GM12878 (cell line): ENCODE measurements around the gene PCDHGA1. TPM values are rescaled to one million over a fixed set of nuclear protein-coding genes. Genes with fewer than 3 reads are reported as not detected.

Experiments
- BCL11A ChIP-seq: IDR thresholded peaks from 2 replicates; pipeline ENCODE4 v1.6.1; 2011; ENCODE audit warnings: low read depth, low read length
- CEBPB ChIP-seq, 2 experiments: fragments of 150-350 bp in 1 of 2; IDR thresholded peaks; 2 replicates each; pipeline ENCODE4 v1.6.1; 2012 to 2014; ENCODE audit warnings: low read depth in 2 of 2, low read length in 2 of 2, borderline replicate concordance in 1 of 2, inconsistent platforms in 1 of 2
- EP300 ChIP-seq, 2 experiments: fragments of 150-350 bp in 1 of 2; IDR thresholded peaks; 2 replicates each; pipeline ENCODE4 v1.6.1; 2011 to 2012; ENCODE audit warnings: low read depth in 2 of 2, low read length in 2 of 2, borderline replicate concordance in 1 of 2, improper control_type of control experiment in 1 of 2, inconsistent platforms in 1 of 2; ENCODE audit not compliant: control insufficient read depth in 1 of 2
- ETV6 ChIP-seq, 2 experiments: fragments of 450-650 bp in 1 of 2; IDR thresholded peaks in 1 of 2; conservative IDR thresholded peaks in 1 of 2; 2 replicates each; pipeline ENCODE4 v1.6.1; 2014; ENCODE audit warnings: antibody characterized with exemption in 1 of 2, borderline replicate concordance in 1 of 2, low read depth in 1 of 2, mild to moderate bottlenecking in 1 of 2, moderate library complexity in 1 of 2
- KLF5 ChIP-seq: fragments of 450-650 bp; IDR thresholded peaks from 2 replicates; pipeline ENCODE4 v1.6.1; 2014; ENCODE audit warnings: mild to moderate bottlenecking; ENCODE audit not compliant: partially characterized antibody
- MEF2B ChIP-seq: fragments of 450-650 bp; IDR thresholded peaks from 2 replicates; pipeline ENCODE4 v1.6.1; 2018; ENCODE audit warnings: mild to moderate bottlenecking, moderate library complexity; ENCODE audit not compliant: partially characterized antibody, poor library complexity, severe bottlenecking
- MYB ChIP-seq: fragments of 150-350 bp; IDR thresholded peaks from 2 replicates; pipeline ENCODE4 v1.6.1; 2014; ENCODE audit warnings: mild to moderate bottlenecking, low read depth, low read length, borderline replicate concordance
- NR2C2 ChIP-seq: IDR thresholded peaks from 2 replicates; pipeline ENCODE4 v1.6.1; 2011; ENCODE audit warnings: borderline replicate concordance, low read depth; ENCODE audit not compliant: control insufficient read depth, insufficient read length
- POU2F2 ChIP-seq: IDR thresholded peaks from 3 replicates; pipeline ENCODE4 v1.6.1; 2011; ENCODE audit warnings: low read depth, mild to moderate bottlenecking, low read length, borderline replicate concordance
- SMAD1 ChIP-seq: fragments of 450-650 bp; IDR thresholded peaks from 2 replicates; pipeline ENCODE4 v1.6.1; 2018; ENCODE audit warnings: mild to moderate bottlenecking, low read depth; ENCODE audit not compliant: partially characterized antibody
- SP1 ChIP-seq: IDR thresholded peaks from one replicate; pipeline ENCODE4 v1.6.1; 2011; ENCODE audit warnings: low read depth, low read length
- TCF3 ChIP-seq: IDR thresholded peaks from 2 replicates; pipeline ENCODE4 v1.6.1; 2012; ENCODE audit warnings: low read depth, mild to moderate bottlenecking, low read length, borderline replicate concordance; ENCODE audit not compliant: insufficient read depth
- ZSCAN29 ChIP-seq: fragments of 450-650 bp; IDR thresholded peaks from 2 replicates; pipeline ENCODE4 v1.6.1; 2017; ENCODE audit warnings: mild to moderate bottlenecking, moderate library complexity
- polyA plus RNA-seq, 11 experiments: library from polyadenylated mRNA; depleted of rRNA in 4 of 11; unstranded in 6 of 11; stranded (reverse) in 5 of 11; fragments of >200 nt; fragmentation: Nextera tagmentation in 4 of 11; fragmentation: Illumina TruSeq in 1 of 11; extraction: Ambion mirVana in 4 of 11; extraction: Trizol in 1 of 11; gene quantifications; 1 replicate in 1 of 11; 2 replicates in 10 of 11; pipeline versions ENCODE4 v1.2.1 to v1.2.3, GENCODE V29; 2011 to 2016; ENCODE audit warnings: inconsistent platforms in 2 of 11, missing spikeins in 2 of 11, low read depth in 1 of 11
- total RNA-seq, 4 experiments: library from RNA; depleted of rRNA in 3 of 4; stranded (reverse); fragments of >200 nt in 3 of 4; fragmentation: Illumina TruSeq in 1 of 4; extraction: Trizol in 1 of 4; gene quantifications; 2 replicates each; pipeline versions ENCODE4 v1.2.1 to v1.2.3, GENCODE V29; 2013 to 2021
- TF ChIP-seq, protein P1 (sequence below): fragments of 450-650 bp; conservative IDR thresholded peaks from 2 replicates; pipeline ENCODE4 v1.6.1; 2017; ENCODE audit warnings: mild to moderate bottlenecking, moderate library complexity
- TF ChIP-seq, protein P2 (sequence below): fragments of 450-650 bp; IDR thresholded peaks from 2 replicates; pipeline ENCODE4 v1.6.1; 2017; ENCODE audit warnings: mild to moderate bottlenecking, moderate library complexity
- TF ChIP-seq, protein P3 (sequence below): fragments of 450-650 bp; IDR thresholded peaks from 2 replicates; pipeline ENCODE4 v1.6.1; 2016; ENCODE audit warnings: mild to moderate bottlenecking
- TF ChIP-seq, protein P4 (sequence below): IDR thresholded peaks from 2 replicates; pipeline ENCODE4 v1.6.1; 2012; ENCODE audit warnings: mild to moderate bottlenecking, low read depth, low read length

PCDHGA1 gene
- total and polyA plus RNA-seq, 10 of the 15 experiments (the other 5 are each of a cell fraction or from before 2014, with no cell fraction given): 0.02 to 0.51 (median 0.19) TPM; not detected in 3

DNA sequence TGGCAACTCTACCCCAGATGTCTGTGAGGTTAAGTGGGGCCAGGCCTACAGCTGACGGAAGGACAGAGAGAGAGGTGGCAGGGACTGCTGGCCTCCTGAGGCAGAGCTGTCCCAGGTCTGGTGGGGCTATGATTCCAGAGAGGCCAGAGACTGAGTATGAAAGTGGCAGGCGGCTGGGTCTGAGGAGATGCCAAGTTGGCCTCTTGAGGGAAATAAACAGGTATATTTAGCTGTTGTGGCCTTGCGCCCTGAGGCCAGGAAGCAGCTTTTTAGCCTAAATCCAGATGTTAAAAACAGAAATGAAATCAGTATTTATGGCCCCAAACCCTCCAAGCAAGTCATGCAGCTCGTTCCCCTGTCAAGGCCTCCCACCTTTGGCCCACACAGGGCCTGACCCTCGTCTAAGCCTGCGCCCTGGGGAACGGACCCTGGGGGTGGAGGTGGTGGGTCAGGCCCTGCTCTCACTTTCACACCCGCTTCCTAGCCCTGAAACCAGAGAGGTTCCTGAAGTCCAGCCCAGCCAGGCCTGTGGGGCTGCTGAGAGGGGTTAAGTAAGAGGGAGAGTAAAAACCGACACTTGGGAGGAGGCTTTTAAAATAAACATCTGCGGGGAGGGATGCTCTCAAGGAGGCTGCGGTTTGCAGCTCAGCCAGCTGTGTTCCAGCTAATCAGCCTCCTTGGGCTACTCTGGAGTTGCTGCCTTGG is 177.2 kb downstream of the PCDHGA1 start (continued):
- TF ChIP-seq, protein P1, sequence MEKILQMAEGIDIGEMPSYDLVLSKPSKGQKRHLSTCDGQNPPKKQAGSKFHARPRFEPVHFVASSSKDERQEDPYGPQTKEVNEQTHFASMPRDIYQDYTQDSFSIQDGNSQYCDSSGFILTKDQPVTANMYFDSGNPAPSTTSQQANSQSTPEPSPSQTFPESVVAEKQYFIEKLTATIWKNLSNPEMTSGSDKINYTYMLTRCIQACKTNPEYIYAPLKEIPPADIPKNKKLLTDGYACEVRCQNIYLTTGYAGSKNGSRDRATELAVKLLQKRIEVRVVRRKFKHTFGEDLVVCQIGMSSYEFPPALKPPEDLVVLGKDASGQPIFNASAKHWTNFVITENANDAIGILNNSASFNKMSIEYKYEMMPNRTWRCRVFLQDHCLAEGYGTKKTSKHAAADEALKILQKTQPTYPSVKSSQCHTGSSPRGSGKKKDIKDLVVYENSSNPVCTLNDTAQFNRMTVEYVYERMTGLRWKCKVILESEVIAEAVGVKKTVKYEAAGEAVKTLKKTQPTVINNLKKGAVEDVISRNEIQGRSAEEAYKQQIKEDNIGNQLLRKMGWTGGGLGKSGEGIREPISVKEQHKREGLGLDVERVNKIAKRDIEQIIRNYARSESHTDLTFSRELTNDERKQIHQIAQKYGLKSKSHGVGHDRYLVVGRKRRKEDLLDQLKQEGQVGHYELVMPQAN: no peak
- TF ChIP-seq MYB (no peak), BCL11A (0 out of 2 replicates have a peak, but pooled peaks have one; percentile 9), NR2C2 (no peak), SMAD1 (no peak), EP300 (IDR thresholded peaks at IDR 0.05; ENCODE audit: borderline replicate concordance in 1 of 2, control insufficient read depth in 1 of 2, low read depth in 2 of 2, low read length in 2 of 2) (peak in 1 of 2 experiments; percentile 34; a peak in 1 of 4 replicates), POU2F2 (0 out of 3 replicates have a peak, but pooled peaks have one; percentile 31), KLF5 (no peak), CEBPB (IDR thresholded peaks at IDR 0.05; ENCODE audit: borderline replicate concordance in 1 of 2, low read depth in 2 of 2, low read length in 2 of 2) (no peak), ETV6 (conservative IDR thresholded peaks at IDR 0.05 in 1 of 2, IDR thresholded peaks at IDR 0.05 in 1 of 2; ENCODE audit: borderline replicate concordance in 1 of 2, low read depth in 1 of 2) (no peak), ZSCAN29 (no peak), SP1 (no peak), MEF2B (peak; percentile 67), TCF3 (no peak)
- TF ChIP-seq, protein P2, sequence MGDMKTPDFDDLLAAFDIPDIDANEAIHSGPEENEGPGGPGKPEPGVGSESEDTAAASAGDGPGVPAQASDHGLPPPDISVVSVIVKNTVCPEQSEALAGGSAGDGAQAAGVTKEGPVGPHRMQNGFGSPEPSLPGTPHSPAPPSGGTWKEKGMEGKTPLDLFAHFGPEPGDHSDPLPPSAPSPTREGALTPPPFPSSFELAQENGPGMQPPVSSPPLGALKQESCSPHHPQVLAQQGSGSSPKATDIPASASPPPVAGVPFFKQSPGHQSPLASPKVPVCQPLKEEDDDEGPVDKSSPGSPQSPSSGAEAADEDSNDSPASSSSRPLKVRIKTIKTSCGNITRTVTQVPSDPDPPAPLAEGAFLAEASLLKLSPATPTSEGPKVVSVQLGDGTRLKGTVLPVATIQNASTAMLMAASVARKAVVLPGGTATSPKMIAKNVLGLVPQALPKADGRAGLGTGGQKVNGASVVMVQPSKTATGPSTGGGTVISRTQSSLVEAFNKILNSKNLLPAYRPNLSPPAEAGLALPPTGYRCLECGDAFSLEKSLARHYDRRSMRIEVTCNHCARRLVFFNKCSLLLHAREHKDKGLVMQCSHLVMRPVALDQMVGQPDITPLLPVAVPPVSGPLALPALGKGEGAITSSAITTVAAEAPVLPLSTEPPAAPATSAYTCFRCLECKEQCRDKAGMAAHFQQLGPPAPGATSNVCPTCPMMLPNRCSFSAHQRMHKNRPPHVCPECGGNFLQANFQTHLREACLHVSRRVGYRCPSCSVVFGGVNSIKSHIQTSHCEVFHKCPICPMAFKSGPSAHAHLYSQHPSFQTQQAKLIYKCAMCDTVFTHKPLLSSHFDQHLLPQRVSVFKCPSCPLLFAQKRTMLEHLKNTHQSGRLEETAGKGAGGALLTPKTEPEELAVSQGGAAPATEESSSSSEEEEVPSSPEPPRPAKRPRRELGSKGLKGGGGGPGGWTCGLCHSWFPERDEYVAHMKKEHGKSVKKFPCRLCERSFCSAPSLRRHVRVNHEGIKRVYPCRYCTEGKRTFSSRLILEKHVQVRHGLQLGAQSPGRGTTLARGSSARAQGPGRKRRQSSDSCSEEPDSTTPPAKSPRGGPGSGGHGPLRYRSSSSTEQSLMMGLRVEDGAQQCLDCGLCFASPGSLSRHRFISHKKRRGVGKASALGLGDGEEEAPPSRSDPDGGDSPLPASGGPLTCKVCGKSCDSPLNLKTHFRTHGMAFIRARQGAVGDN: 0 out of 2 replicates have a peak, but pooled peaks have one; percentile 40
- TF ChIP-seq, protein P3, sequence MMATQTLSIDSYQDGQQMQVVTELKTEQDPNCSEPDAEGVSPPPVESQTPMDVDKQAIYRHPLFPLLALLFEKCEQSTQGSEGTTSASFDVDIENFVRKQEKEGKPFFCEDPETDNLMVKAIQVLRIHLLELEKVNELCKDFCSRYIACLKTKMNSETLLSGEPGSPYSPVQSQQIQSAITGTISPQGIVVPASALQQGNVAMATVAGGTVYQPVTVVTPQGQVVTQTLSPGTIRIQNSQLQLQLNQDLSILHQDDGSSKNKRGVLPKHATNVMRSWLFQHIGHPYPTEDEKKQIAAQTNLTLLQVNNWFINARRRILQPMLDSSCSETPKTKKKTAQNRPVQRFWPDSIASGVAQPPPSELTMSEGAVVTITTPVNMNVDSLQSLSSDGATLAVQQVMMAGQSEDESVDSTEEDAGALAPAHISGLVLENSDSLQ: no peak
- TF ChIP-seq, protein P4, sequence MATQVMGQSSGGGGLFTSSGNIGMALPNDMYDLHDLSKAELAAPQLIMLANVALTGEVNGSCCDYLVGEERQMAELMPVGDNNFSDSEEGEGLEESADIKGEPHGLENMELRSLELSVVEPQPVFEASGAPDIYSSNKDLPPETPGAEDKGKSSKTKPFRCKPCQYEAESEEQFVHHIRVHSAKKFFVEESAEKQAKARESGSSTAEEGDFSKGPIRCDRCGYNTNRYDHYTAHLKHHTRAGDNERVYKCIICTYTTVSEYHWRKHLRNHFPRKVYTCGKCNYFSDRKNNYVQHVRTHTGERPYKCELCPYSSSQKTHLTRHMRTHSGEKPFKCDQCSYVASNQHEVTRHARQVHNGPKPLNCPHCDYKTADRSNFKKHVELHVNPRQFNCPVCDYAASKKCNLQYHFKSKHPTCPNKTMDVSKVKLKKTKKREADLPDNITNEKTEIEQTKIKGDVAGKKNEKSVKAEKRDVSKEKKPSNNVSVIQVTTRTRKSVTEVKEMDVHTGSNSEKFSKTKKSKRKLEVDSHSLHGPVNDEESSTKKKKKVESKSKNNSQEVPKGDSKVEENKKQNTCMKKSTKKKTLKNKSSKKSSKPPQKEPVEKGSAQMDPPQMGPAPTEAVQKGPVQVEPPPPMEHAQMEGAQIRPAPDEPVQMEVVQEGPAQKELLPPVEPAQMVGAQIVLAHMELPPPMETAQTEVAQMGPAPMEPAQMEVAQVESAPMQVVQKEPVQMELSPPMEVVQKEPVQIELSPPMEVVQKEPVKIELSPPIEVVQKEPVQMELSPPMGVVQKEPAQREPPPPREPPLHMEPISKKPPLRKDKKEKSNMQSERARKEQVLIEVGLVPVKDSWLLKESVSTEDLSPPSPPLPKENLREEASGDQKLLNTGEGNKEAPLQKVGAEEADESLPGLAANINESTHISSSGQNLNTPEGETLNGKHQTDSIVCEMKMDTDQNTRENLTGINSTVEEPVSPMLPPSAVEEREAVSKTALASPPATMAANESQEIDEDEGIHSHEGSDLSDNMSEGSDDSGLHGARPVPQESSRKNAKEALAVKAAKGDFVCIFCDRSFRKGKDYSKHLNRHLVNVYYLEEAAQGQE: no peak
